GM19468 (cell line): ENCODE data around the gene ARHGEF28.

Source experiments
- ATAC-seq: cut with Tn5 transposase; IDR thresholded peaks from one replicate; pipeline ENCODE4 v1.9.1; 2021; ENCODE audit warnings: mild to moderate bottlenecking, moderate library complexity, moderate number of reproducible peaks; ENCODE audit not compliant: unreplicated experiment; ENCODE audit errors: extremely low read depth

Gene ARHGEF28

GRCh38 chr5:73828465-73828864 is 202.5 kb downstream of the ARHGEF28 start:
- ATAC-seq = no peak

GRCh38 chr5:73830646-73831045 is 204.7 kb downstream of the ARHGEF28 start:
- no peak for ATAC-seq

- ATAC-seq = no peak
Observed at GRCh38 chr5:73831066-73831465, 205.1 kb downstream of the ARHGEF28 start.

DNA sequence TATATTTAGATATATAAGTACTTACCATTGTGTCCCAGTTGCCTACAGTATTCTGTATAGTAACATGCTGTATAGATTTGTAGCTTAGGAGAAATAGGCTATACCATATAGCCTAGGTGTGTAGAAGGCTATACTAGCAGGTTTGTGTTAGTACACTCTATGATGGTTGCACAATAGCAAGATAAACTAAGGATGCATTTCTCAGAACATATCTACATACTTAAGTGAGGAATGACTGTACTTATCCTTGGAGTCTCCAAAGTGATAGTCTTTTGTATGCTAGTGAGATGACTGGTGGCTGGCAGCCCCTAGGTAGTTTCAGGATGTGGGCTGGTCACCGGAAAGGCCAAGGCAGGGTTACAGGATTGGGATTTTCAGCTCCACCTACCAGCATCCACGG is 208.7 kb downstream of the ARHGEF28 start:
- ATAC-seq = no peak

DNA sequence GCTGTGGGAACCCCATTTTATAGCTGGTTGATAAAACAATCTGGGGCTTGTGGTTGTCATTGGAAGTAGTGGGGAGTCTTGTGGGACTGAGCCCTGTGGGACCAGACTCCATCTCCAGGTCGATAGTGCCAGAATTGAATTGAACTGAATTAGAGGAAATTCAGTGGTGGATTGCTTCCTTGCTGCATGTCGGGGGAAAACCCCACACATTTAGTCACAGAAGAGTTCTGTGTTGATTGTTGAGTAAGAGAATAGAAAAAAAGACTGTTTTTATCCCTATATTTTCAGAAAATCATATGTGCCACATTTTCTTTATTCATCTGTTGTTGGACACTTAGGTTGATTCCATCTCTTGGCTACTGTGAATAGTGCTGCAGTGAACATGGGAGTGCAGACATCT is 209.7 kb downstream of the ARHGEF28 start:
- ATAC-seq = no peak

DNA sequence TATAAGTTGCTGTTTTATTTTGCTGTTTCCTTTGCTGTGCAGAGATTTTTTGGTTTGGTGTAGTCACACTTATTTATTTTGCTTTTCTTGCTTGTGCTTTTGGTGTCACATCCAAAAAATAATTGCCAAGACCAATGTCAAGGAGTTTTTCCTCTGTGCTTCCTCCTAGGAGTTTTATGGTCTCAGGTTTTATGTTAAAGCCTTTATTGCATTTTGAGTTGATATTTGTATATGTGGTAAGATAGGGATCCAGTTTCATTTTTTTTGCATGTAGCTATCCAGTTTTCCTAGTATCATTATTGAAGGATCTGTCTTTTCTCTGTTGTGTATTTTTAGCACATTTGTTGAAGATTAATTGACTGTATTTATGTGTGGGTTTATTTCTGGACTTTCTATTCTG is 210.6 kb downstream of the ARHGEF28 start:
- no peak for ATAC-seq

- no peak for ATAC-seq
Observed at GRCh38 chr5:73838901-73839300, 212.9 kb downstream of the ARHGEF28 start.

DNA sequence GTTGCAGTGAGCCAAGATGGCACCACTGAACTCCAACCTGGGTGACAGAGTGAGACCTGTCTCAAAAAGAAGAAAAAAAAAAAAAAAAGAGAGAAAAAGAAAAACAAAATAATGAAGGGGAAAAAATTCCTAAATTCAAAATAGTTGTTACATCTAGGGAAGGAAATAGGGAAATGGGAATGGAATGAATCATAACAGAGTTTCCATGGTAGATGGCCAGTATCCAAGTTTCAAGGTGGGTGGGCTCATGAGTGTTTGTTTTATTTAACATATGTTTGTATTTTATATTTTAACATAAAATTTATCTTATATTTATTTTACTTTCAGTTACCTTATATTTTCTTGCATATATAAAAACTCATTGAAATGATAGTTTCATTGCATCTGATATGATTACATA is 215.6 kb downstream of the ARHGEF28 start:
- ATAC-seq = no peak

DNA sequence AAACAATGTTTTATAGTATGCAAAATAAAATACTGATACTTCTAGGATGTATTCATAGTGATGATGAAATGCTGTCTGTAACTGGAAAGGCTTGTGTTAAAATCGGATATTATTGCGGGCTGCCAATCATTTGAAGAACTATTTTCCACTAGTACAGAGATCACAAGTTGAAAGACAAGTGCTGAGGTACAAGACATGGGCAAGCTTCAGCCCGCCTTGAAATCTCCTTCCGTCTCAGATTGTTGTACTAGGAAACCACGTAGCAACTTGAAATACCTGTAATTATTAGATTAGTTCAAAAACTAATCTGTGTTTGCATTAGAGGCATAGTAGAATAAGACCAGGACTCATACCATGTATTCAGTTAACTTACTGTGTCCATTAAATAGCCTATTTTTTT is 218.2 kb downstream of the ARHGEF28 start:
- no peak for ATAC-seq

DNA sequence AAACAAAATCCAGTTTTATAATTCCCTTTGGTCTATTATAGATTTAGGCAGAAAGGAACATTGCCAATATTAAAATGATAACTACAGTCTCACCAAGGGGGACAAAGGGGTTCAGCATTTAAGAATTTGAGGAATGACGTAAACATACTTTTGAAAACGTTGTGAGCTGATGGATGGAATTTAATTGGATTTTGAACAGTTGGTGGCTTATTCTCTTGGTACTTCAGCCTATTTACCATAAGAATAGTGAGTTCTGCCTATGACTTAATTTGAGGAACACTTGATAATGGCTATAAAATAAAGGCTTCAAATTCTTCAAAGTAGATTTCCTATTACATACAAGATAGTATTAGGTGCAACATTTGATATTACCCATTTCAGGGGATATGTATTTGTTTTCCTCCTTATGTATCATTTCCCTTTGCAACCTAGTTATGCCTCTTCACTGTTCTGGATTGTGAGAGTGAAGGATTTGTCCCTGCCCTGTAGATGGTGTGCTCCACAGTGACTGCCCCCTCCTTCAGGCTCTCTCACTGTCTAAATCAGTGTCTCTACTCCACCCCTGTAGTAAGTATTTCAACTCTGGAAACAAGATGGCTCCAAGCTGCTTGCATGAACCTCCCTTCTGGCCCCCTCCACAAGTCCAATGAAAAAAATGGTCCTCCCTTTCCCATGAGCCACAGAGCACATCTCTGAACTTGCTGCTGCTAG is 225.6 kb downstream of the ARHGEF28 start:
- no peak for ATAC-seq

GRCh38 chr5:73853091-73853490 is 227.1 kb downstream of the ARHGEF28 start:
- ATAC-seq = no peak

DNA sequence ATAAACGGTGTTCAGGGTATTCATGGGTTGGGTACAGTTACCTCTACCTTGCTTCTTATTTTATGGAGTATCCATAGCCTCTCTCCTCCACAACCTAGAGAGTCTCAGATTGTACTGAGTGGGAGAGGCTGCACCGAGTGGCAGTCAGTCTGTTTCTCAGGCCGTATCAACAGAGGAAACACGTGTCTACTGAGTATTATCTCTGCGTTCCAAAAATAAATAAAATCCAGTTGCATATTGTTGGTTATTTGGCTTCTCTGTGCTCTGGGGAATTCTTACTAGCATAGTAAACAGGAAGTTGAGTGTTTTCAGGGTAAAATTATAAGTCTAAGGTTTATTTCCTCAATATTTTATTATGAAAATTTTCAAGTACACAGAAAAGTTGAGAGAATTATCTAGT is 231.0 kb downstream of the ARHGEF28 start:
- no peak for ATAC-seq

- ATAC-seq = no peak
Observed at GRCh38 chr5:73857446-73857845, 231.4 kb downstream of the ARHGEF28 start.

GRCh38 chr5:73858054-73858453 is 232.1 kb downstream of the ARHGEF28 start:
- ATAC-seq = no peak

- ATAC-seq = no peak
Observed at GRCh38 chr5:73858776-73859175, 232.8 kb downstream of the ARHGEF28 start.

DNA sequence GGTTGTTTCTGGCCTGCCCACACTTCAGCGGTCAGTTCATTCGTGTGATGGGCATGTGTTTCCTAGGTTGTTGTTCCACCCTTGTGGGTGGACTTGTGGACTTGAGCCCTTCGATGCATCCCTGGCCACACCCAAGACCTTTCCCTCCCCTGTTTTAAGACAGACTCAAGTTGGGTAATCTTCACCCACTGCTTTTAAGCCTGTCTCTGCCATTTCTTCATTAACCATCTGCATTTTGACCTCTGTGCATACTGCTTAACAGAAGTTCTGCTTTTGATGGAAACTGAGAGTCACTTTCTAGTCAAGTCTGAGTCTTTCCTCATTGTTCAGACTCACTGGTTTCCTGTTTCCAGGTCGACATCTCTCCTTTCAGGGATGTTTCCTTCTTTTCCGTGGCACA is 233.7 kb downstream of the ARHGEF28 start:
- no peak for ATAC-seq

GRCh38 chr5:73861313-73861988 is 235.5 kb downstream of the ARHGEF28 start:
- ATAC-seq = no peak

DNA sequence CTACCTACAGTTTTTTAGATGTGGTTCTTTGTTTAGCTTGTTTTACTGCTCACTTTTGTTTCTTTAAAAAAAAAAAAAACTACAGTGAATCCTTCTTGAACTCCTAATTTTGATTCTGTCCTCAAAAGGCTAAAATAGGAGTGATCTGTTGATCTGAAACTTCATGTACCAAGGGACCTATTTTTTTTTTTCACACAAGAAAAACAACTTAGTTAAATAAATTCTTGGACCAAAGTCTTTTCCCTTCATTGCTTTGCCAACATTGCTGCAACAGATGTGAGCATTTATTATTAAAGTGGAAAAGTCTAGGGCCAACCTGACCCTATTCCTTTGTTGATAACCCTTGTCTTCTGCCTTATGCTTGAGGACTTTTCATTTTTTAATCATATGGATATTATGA is 236.8 kb downstream of the ARHGEF28 start:
- ATAC-seq = no peak

- no peak for ATAC-seq
Observed at GRCh38 chr5:73863876-73864275, 237.9 kb downstream of the ARHGEF28 start.

DNA sequence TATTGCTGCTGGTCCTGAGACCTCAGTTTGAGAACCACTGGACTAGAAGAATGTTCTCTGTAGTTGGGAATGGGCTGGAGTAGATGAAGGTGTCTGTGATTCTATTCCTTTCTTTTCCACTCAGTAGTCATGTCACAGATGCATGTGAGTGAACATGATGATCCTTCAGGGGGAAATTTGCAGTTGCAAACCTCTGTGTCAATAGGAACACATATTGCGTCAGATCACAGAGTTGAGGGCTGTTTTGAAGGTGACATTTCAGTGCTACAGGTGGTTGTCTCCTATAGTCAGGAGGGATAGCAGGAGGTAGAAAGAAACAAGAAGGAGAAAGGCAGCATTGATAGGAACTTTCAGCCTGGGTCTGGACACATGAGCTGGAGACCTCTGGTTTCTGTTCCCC is 239.3 kb downstream of the ARHGEF28 start:
- ATAC-seq = no peak

DNA sequence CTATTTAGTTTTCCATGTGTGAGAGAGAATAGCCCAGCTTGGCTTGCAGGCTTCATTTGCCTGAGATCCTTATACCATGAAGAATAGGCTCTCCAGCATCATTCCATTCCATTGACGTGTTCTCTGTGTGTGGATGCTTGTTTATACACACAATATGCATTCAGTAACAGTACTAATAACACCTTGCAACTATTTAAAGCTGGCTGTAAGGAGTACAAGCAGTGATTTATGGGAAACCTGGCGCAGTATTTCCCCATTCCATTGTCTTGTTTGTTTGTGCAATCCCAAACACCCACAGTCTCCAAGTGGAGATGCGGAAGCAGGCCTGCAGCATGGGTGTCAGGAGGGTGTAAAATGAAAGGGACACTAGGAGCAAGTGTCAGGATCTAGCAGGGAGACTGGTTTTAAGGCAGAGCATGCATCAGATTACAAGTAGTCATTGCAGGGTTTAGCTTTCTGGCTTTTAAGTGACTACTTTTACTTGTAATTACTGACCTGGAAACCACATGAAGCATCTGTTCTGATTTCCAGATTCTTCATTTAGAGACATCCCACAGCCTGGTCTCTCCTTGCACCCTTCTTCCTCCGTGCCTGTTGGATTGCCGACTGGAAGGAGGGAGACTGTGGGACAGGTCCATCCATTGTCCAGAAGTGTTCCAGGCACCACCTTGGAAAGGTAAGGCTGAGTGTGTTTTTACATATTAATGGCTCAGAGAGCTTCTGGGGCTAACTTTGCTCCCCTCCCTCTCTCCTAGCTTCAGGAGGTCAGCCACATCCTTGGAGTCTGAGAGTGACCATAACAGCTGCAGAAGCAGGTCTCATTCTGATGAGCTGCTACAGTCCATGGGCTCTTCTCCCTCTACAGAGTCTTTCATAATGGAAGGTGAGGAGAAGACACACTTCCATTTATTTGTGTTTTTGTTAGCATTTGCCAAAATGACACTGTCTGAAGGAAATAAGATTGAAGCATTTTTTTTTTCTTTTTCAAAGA is 241.6 kb downstream of the ARHGEF28 start:
- ATAC-seq = no peak
